ENCODE measurements around the gene AKAP9.
"Not testable (repeated sequence)": the region's sequence is repeated elsewhere in the genome, so short reads cannot be mapped to it uniquely, and the experiment has no call there.

AKAP9 gene

DNA sequence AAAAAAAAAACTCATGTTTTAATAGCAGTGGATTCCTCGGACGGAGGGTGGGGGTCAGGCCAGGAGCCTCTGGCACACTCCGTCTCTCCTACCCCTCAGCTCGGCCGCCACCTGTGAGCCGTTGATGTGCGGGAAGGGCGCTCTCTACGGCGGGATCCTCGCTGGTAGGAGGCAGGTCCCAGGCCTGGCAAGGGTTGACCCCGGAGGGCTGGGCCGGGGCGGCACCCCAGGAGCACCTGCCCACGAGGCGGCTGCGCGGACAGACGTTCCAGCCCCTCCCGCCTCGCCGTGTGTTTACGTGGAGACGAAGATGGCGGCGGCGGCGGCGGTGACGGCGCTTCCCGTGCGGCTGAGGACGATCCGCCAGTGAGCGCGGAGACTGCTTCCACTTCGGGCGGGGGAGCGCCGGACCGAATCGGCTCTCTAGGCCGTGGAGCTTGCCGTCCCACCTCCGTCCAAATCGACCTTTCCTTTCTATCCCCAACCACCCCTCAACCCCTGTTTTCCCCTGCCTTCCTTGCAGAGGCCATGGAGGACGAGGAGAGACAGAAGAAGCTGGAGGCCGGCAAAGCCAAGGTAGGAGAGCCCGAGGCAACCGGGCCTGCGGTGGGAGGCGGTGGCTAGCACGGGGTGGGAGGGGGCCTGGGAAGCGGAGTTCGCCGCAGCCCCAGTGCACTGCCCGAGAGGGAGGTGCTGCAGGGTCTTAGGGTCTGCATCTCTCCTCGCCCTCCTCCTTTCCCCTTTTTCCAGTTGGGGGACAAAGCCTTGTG lies at the start of gene AKAP9:
AKAP9 (plus strand) TSS at position 291 of the 770 bp plus-strand sequence; CDS start at position 529, 238 bp downstream.
- peak; percentile 79 for DNase-seq

DNA sequence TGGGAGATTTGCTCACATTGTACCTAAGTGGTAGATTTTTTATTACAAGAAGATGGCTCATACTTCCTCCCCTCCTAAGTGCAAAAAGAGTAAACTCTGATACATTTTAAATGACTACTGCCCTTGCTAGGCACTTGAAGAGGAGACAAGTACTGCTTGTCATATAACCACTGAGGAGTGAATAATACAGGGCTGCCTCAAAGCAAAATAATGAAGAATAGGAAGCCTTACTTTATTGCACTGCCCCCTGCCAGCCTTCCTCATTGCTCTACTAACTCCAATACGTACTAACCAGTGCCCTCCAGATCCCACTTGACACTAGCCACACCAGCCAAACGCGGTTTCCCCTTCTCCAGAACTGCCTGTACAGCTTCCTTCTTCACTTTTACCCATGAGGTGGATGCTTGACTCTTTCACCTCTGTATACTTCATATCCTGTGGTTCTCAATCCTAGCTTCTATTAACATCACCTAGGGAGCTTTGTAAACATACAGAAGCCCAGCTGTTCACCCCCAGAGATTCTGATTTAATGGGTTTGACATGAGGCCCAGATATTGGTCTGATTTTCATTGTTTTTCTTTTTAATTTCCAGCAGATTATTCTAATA lies 48.5 kb upstream of the AKAP9 start:
- no peak for DNase-seq

DNA sequence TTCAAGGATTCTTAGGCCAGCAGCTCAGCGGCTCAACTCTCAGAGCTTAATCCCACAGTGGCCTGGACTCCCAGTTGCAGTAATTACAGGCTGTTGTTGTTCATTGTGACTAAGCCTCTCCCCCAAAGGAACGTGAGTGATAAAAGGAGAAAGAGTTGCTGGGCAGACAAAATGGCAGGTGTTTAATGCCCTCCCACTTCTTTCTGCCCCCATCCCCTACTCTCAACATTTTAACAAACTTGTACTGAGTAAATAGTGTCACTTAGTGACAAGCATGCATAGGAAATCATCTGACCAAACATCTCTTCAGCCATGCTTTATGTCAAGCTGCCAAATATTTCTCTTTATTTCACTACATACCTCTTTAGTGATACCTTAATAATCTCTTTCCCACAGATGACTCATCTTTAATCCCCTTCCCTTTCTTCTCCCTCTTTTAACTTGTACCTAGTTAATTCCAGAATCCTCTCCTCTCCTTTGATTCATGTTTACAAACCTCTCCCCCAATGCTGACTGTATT lies 47.8 kb upstream of the AKAP9 start:
- DNase-seq = no peak

DNA sequence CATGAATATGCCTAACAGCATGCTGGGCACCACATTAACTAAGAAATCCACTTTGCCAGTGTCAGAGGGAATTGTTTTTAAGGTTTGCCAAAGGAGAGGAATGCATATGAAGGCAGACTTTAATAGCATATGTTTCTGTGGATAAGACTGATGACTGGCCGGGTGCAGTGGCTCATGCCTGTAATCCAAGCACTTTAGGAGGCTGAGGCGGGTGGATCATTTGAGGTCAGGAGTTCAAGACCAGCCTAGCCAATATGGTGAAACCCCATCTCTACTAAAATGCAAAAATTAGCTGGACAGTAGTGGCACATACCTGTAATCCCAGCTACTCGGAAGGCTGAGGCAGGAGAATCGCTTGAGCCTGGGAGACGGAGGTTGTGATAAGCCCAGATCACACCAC lies 47.0 kb upstream of the AKAP9 start:
- not testable (repeated sequence) for DNase-seq

DNA sequence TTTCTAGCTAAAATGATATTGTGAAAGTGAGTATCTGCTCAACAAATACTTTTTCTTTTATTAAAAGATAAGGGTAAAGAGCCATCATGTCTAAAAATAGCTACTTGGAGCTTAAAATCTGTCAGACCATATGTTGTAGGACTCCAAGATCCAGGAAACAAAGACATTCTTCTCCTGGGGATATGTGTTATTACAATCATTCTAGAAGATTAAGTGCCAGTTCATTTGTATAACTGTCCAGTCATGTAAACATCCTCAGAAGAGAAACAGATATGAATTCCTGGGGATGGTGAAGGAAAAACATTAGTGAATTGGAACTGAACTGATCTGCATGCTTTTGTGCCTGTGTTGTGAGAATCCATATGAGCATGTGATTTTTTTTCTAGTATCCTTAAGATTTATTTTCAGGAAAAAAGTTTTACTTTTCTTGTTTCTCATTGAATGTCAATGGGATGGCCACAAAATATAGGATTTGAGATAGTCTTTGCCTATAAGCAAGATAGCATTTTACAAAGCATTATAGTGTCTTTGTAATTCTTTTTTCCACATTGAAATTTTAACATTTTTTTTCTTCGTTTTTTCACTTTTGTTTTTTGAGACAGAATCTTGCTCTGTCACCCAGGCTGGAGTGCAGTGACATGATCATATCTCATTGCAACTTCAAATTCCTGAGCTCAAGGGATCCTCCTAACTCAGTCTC lies 45.7 kb upstream of the AKAP9 start:
- no peak for DNase-seq

DNA sequence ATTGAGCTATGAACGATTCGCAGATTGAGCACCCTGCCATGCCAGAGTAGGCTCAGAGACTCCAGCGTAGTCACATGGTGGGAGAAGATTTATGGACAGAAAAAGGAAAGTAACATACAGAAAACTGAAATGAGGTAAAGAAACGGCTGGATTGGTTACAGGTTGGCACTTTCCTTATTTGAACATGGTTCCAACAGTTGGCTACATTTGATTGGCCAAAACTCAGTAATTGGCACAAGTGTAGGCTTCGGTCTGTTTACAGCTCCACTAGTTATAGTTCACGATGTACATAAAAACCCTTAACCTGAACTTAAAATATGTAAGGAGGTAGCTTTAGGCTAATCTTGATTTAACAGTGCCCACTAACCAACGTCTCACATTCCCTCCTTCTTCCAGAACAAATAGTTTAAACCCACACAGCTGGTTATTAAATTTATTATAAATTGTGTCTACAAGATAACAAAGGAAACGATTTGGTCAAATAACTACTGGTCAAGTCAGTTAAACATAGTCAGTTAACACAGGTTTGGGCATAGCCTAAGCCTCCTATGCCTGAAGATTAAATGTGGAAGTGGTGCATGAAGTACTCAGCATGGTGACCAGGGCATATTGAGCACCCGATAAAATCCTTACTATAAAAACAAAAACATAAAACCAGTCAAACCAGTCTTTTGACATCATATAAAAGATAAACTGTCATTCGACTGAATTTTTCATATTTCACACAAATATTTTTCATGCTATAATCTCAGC lies 42.2 kb upstream of the AKAP9 start:
- DNase-seq = no peak

DNA sequence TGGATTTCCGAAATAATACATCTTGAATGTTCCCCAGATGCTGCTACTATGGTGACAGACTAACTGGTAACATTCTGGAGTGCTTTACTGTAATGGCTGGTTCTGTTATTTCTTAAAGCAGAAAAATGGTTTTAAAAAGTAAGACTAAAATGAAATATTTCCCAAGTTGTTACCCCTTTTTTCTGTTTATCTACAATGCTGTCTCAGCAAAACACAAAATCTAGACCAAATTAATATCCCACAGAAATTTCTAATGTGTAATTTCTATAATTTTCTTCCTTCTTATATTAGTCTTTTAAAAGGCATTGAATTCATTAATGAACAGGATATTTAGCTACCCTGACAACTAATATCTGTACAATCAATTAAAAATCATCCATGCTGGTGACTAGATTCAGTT lies 41.1 kb upstream of the AKAP9 start:
- DNase-seq = no peak

DNA sequence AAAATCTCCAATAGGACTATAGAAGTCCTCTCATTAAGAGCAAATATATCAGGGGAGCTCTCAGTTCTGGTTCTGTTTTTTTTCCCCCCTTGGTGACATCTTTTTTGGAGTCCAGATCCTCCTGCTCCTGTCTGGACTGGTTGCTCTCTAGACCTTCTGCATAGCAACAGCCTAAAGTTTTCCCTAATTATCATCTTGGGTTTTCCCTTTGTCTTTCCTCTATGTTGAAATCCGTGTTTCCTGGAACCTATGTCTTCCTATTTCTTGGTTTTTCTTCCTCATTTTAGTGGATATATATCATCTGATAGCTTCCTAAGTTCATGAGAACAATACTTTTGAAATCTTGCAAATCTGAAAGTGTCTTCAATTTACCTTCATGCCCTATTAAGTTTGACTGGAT lies 30.5 kb upstream of the AKAP9 start:
- DNase-seq = no peak

DNA sequence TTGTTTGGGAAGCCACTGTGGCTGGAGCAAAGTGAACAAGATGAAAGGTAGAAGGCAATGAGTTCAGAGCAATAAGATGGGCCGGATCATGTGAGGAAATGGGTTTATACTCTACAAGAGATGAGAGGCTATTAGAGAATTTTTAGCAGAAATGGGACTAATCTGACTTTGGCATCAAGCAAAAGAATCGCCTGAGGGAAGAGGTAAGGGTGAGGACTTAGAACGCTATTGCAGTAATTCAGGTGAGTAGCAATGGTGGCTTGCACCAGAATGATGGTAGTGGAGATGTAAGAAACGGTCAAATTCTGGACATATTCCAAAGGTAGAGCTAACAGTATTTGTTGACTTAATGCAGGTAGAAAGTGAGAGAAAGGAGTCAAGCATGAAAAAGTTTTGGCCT lies 29.5 kb upstream of the AKAP9 start:
- DNase-seq = no peak

DNA sequence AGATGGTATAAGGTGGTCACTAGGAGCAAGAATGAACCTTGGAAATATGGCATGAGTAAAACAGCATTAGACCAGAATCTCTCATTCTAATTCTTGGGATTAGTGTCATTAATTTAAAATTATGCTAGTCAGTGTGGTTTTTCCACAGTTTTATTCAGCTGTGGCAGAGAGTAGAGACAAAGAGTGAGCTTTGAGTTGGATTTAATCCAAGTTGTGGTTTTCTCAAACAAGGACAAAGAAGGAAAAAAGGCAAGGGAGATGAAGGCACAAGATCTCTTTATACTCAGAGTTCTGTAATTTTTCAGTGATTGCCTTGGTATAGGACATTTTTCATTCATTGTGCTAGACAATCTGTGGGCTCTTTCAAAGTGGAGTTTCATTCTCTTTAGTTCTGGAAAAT lies 28.2 kb upstream of the AKAP9 start:
- no peak for DNase-seq

DNA sequence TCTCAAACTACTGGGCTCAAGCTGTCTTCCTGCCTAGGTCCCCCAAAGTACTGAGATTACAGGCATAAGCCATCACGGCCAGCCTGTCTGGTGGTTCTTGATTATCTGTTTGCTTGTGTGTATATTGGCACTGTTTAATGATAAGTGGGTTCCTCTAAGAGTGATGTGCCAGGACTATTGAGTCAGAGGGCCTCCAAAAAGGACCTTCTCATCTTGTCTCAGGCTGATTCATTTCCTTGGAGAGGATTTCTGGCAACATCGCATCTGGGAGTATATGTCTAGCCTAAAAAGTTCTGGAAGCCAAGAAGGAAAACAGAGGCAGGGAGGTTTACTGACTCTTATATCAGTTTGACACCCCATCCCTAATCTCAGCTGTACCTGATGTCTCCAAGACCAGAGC lies 27.1 kb upstream of the AKAP9 start:
- DNase-seq = no peak

DNA sequence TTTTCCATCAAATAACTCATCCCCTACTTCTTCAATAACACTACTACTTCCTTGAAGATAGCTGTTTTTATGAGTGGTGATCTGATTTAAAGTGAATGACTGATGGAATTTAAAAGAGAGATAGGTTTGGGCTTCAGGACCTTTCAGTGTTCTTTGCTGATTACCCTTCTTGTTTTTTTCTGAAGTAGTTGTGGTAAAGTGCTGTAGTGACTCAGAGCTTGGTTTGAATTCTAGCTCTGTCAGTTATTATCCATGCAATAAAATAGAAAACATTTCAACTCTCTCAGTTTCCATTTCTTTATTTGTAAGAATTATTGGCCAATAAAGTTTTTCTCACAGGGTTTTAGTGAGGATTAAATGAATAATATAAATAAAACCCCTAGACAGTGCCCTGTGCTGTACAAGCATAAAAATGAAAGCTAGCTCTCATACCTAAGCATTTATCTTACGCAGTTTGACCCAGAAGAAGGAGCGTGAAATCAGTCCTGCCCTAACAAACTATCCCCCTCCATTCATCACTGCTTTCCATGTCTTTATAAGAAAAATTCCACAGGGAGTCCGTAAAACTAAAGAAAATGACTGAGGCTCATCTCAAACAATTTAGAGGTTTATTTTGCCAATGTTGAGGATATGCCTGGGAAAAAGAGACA lies 25.1 kb upstream of the AKAP9 start:
- no peak for DNase-seq

DNA sequence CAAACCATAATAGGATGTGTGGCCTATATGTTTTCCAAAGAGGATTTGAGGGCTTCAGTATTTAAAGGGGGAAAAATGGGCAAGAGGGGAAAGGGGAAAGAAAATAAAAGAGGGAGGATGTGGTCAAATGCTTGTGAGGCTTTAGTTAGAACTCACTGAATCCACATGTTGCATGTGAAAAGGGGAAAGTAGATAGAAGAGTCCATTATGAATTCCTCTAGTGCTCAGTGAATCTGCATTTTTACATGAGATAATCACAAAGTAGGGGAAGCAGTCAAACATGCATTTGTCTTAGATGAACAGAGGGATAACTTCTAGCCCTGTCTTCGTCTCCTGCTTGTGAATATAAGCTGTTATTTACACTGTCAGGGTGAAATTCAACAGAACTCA lies 24.6 kb upstream of the AKAP9 start:
- no peak for DNase-seq

DNA sequence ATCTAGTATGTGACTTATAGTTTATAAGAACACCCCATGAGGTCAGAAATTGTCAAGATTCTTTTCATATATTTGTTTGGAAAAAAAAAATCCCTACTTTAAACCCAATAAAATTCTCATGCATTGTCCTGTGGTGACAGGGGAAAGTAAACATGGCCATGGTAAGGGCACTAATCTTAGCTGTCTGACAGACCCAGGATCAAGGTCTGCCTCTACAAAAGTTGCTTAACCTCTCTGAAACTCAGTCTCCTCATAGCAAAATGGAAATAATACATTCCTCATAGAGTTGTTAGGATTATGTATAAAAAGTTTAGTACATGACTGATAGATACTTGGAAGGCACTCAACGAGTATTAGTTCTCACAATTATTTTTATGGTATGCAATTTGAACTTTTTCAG lies 22.3 kb upstream of the AKAP9 start:
- no peak for DNase-seq

DNA sequence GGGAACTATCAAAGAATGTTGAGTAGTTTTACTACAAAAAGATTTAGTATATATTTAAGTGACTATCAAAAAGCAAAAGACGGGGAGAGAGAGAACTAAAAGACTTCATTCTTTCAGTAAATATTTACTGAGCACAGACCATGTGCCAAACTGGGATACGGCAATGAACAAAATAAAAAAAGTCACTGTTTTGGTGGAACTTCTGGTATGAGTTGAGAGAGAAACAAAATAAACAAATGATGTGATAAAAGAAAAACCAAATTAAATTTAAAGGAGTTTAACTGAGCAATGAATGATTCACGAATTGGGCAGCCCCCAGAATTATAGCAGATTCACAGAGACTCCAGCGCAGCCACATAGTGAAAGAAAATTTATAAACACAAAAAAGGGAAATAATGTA lies 17.8 kb upstream of the AKAP9 start:
- DNase-seq = no peak

DNA sequence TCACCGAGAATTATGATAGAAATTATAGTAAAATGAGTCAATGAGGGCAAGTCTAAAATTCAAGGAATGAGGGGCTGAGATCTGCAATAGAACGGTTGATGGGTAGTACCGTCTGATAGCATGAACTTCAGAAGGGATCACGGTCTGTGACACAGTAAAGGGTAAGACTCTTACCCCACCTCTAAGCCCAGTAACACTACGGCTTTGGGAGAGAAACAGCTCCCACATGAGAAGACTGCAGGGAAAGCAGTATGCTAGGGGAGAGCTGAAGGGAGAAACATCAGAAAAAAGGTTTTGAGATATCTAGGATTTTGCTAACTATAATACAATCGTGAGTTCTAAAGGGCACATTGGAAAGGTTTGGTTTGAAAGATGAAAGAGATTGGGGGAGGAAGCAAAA lies 12.8 kb upstream of the AKAP9 start:
- DNase-seq = no peak

DNA sequence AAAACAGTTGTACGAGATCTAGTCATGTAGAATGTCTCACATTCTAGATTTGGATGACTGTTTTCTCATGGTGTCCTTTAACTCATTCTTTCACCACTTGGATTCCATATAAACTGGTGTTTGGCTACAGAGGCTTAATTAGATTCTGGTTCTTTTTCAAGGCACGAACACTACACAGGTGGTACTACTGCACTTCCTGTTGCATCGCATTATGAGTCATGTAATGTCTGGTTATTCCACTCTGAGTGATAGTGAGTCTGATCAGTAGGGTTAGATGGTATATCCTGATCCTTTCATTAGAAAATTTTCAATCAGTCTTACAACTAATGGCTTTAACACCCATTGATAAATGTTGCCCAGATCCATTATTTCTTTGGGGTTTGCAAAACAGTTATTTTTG lies 11.2 kb upstream of the AKAP9 start:
- DNase-seq = no peak

DNA sequence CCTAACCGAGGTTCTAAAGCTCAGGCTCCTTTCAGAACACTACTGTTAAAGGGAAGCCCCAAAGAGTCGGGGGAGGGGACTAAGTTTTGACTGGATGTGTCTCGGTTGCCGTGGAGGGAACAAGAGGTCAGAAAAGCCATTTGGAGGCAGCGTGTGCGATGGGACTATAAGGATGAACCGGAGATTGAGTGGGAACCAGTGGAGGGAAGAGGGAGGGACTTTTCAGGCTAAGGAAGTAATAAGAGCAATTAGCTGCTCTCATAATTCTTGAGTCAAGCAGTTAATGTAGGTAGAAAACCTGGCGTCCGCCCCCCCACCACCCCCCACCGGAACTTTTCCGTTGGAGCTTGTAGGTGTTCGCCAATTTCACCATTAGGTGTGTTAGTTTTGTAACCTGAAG lies 491 bp upstream of the AKAP9 start:
- DNase-seq = peak; percentile 3

DNA sequence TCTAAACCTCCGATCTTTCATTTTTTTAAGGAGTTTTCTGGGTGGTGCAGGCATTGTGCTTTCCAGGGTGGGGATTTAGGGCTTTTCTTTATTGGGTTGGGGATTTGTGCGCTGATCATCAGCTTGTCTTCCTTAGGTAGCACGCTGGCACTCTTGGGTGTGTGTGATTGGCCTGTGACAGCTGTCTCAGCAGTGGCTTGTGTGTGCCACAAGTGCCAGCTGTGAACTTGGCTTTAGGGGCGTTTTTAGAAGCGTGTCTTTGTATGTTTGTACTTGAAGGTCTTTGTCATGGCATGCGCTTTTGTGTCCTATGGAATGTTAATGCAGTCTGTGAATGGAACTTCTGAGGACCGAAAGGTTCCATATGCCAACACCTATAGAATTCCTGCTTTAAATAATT lies 788 bp downstream of the AKAP9 start:
- DNase-seq = peak; percentile 7

DNA sequence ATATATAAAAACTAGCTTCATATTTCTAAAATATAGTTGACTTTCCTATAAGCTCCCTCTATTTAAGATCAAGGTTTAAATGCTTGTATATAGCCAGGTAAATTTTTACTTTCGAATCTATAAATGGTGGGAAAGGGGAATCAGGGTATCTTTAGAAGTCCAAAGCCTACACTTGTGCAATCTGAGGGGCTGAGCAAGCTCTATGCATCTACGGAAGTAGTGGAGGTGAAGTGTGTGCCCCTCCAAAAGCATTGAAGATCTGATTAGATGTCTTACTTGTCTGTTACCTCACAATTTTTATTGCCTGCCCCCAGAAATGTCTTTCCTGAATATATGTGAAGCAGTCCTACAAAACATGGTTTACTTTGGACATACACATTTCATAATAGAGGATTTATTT lies 1.6 kb downstream of the AKAP9 start:
- no peak for DNase-seq

DNA sequence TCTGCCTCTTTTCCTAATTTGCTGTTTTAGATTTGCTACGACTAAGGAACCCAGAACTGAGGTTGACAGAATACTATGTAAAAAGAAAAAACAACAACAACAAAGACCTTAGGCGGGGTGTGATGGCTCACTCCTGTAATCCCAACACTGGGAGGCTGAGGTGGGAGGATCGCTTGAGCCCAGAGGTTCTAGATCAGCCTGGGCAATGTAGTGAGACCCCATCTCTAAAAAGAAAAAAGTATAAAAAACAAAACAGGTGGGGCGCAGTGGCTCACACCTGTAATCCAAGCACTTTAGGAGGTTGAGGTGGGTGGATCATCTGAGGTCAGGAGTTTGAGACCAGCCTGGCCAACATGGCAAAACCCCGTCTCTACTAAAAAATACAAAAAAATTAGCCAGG lies 4.3 kb downstream of the AKAP9 start:
- not testable (repeated sequence) for DNase-seq

DNA sequence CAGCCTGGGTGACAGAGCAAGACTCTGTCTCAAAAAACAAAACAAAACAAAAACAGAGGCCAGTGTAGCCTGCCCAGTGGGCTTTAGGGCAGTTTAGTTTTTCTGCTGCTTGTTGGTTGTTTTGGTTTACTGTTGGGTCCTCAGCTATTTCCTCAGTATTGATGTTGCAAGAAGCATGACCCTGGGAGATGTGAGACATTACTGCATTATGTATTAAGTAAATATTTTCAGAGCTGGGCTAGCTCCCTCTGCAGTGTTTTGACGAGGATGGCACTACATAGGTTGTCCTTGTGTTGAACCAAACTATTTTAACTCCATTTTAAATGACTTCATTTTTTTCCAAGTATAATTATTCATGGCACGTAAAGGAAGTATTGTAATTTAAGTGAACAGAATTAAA lies 4.8 kb downstream of the AKAP9 start:
- no peak for DNase-seq

DNA sequence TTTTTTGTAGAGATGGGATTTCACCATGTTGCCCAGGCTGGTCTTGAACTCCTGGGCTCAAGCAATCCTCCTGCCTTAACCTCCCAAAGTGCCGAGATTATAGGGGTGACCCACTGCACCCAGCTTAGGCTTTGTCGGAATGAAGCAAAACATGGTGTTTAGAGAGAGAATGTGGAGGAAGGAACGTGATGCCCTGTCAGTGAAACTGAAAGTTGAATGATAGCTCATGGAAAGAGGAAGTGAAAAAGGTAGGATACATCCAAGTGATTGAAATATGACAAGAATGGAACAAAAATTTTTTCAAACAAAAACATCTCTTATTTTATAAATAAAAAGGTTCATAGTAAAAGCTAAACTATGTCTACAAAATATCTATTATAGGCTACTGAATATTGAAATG lies 5.9 kb downstream of the AKAP9 start:
- no peak for DNase-seq
